Fibroblast of villous mesenchyme (primary cell): ENCODE data around the gene NADSYN1. TPM values are rescaled to one million over a fixed set of nuclear protein-coding genes. Genes with fewer than 3 reads are reported as not detected.
"Not testable (repeated sequence)": the region's sequence is repeated elsewhere in the genome, so short reads cannot be mapped to it uniquely, and the experiment has no call there.

ENCODE experiments used
- DNase-seq: peaks from one replicate; pipeline ENCODE4 v3.0.0-alpha.2; 2010; ENCODE audit warnings: low read depth
- H3K4me3 ChIP-seq: 2 replicates; pipeline ENCODE4 v1.5.1; 2011; ENCODE audit warnings: low read depth, mild to moderate bottlenecking, low read length
- CTCF ChIP-seq: IDR thresholded peaks from 2 replicates; pipeline ENCODE4 v1.5.1; 2012; ENCODE audit warnings: low read depth, mild to moderate bottlenecking, low read length; ENCODE audit not compliant: insufficient read depth
- total RNA-seq: library from RNA; depleted of rRNA; stranded (reverse); fragments of >200 nt; gene quantifications from 2 replicates; pipeline ENCODE4 v1.2.3, GENCODE V29; 2012

NADSYN1 gene
- total RNA-seq, 1 donor, result 71.2 TPM

GRCh38 chr11:71414645-71415044, 38.4 kb upstream of the NADSYN1 start:
- TF ChIP-seq CTCF, result no peak
- H3K4me3 ChIP-seq, result no peak overlapping the region
- no peak for DNase-seq

GRCh38 chr11:71418643-71419042, 34.4 kb upstream of the NADSYN1 start:
- no peak for TF ChIP-seq CTCF
- DNase-seq, result no peak
- H3K4me3 ChIP-seq, result no peak overlapping the region

GRCh38 chr11:71420455-71421241, 32.4 kb upstream of the NADSYN1 start:
- H3K4me3 ChIP-seq, result no peak overlapping the region

GRCh38 chr11:71421392-71421950, 31.5 kb upstream of the NADSYN1 start:
- no peak for DNase-seq
- H3K4me3 ChIP-seq, result no peak overlapping the region
- no peak for TF ChIP-seq CTCF

More at GRCh38 chr11:71420455-71421241, 32.4 kb upstream of the NADSYN1 start:
- TF ChIP-seq CTCF, result peak; percentile 88
- DNase-seq, result peak; percentile 63

- H3K4me3 ChIP-seq, DNase-seq: not testable (repeated sequence)
Observed at GRCh38 chr11:71422318-71422717, 30.7 kb upstream of the NADSYN1 start.

- no peak for TF ChIP-seq CTCF
- DNase-seq, result no peak
- no peak overlapping the region for H3K4me3 ChIP-seq
Observed at GRCh38 chr11:71423181-71423790, 29.7 kb upstream of the NADSYN1 start.

- no peak for DNase-seq
- no peak overlapping the region for H3K4me3 ChIP-seq
- TF ChIP-seq CTCF, result no peak
Observed at GRCh38 chr11:71425409-71425808, 27.6 kb upstream of the NADSYN1 start.
